HuH-7.5 (cell line): Measurements from ENCODE around the gene SLC22A7.

Experiments used
- DNase-seq: peaks from one replicate; pipeline ENCODE4 v3.0.0; 2011; ENCODE audit warnings: low spot score

Gene SLC22A7, protein sequence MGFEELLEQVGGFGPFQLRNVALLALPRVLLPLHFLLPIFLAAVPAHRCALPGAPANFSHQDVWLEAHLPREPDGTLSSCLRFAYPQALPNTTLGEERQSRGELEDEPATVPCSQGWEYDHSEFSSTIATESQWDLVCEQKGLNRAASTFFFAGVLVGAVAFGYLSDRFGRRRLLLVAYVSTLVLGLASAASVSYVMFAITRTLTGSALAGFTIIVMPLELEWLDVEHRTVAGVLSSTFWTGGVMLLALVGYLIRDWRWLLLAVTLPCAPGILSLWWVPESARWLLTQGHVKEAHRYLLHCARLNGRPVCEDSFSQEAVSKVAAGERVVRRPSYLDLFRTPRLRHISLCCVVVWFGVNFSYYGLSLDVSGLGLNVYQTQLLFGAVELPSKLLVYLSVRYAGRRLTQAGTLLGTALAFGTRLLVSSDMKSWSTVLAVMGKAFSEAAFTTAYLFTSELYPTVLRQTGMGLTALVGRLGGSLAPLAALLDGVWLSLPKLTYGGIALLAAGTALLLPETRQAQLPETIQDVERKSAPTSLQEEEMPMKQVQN

DNA sequence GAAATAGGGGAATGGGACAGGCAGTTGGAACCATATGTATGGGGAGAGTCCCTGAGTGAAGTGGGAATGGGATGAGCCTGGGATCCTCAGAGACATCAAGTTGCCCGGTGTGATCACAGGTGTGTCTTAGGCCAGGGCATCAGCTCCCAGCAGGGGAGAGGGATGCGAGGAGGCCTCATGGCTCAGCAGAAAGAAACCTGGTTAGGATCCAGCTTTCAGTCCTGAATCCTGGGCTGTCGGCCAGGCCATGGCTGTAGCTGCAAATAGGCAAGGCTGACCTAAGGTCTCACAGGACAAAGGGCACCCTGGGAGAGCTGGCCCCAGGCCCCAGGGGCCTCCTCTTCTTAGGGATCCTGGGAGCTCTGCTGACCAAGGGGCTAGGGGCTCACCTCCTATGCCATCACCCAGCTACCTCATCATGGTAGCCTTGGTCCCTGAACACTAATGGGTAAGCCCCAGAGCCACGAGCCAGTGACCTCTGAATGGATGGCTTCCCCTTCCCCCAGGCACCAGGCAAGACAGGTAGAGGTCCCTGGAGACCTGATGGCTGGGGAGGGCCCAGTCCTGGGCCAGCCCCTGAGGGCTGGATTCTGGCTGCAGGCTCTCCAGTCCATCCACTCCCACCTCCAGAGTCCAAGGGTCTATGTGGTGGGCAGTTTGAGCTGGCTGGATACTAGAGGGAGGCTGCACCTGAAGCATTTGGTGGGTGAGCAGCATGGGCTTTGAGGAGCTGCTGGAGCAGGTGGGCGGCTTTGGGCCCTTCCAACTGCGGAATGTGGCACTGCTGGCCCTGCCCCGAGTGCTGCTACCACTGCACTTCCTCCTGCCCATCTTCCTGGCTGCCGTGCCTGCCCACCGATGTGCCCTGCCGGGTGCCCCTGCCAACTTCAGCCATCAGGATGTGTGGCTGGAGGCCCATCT lies at the start of gene SLC22A7:
Gene SLC22A7, plus strand, starts transcription at position 617 of the 921 bp plus-strand sequence. Its CDS starts 99 bp downstream, at position 716.
- DNase-seq, result no peak

DNA sequence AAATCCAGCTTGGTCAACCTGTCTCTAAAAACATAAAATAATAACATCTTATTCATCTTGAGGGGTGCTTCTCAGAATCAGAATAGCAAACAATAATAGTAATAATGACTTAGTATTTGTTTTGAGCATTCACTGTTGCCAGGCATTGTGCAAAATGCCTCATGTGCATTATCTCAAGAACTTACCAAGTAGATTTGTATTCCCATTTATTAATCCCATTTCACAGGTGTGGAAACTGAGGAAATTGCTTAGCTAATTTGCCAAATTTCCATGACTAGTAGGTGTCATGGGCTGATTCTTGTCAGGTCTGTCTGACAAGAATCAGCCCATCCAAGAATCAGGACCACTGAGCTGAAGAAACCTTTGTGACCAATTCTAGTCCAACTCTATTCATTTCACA lies 49.3 kb upstream of the SLC22A7 start:
- DNase-seq, result no peak

DNA sequence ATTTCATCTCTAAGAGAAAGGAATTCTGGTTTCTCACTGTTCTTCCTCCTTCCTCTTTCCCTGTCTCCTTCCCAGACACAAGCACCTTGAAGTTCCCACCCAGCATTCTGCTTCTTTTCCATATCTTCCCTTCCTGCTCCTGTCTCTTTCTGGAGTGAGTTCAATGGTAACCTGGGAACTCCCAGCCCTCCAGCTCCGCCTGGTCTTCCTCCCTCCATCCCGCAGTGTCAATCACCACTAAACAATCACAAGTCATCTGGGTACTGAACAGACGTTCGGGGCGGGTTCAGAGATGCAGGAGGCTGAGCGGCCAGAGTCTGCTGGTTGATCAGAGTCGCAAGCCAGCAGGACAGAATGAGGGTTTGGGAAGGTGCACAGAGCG lies 47.1 kb upstream of the SLC22A7 start:
- DNase-seq, result no peak

DNA sequence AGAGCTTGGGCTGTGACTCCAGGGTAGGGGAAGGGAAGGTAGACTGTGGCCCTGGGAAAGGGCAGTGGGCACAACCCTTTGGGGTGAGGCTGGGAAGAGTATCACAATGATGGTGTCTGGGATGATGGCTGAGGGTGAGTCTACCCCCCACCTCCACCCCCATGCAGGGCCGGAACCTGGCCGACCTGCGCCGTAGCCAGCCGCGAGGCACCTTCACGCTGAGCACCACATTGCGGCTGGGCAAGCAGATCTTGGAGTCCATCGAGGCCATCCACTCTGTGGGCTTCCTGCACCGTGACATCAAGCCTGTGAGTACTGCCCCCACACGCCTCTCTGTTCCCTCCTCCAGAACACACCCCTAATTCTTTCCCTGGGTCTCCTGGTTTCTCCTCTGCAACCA lies 44.7 kb upstream of the SLC22A7 start:
- DNase-seq, result no peak

DNA sequence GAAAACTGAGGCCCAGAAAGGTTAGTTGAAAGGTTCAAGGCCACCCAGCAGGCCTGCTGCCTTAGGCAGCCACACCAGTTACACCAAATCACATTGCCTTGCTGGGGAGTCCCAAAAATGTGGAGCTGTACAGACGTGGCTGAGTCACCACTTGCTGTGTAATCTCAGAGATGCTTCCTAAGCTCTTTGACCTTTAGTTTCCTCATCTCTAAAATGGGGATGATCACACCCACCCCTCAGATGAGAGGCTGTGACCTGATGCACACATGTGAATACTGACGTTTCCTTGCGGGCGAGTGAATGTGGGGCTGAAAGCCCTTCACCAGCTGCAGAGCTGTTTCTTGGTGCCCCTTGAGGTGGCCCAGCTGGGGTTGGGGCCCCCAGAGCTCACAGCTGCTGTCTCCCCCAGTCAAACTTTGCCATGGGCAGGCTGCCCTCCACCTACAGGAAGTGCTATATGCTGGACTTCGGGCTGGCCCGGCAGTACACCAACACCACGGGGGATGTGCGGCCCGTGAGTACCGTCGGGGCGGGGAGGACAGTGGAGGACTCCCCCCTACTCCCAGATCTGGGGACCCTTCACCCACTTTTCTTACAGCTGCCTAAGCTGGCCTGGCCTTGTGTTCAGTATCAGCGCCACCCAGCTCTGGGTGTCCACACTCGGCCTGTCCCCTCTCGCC lies 43.8 kb upstream of the SLC22A7 start:
- no peak for DNase-seq

DNA sequence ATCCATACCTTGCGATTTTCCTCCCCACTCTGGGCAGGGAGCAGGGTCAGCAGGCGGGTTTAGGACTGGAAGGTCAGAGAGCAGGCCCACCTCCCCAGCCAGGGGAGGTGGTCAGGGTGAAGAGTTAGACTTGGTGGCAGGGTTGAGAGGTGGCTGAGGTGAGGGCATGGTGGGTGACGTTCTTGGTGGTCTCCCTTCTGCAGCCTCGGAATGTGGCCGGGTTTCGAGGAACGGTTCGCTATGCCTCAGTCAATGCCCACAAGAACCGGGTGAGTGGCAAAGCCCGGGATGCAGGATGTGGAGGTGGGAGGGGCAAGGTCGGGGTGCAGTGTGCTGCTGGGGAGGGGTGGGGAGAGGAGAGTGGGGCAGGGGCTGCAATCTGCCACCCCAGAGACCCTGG lies 43.2 kb upstream of the SLC22A7 start:
- no peak for DNase-seq

DNA sequence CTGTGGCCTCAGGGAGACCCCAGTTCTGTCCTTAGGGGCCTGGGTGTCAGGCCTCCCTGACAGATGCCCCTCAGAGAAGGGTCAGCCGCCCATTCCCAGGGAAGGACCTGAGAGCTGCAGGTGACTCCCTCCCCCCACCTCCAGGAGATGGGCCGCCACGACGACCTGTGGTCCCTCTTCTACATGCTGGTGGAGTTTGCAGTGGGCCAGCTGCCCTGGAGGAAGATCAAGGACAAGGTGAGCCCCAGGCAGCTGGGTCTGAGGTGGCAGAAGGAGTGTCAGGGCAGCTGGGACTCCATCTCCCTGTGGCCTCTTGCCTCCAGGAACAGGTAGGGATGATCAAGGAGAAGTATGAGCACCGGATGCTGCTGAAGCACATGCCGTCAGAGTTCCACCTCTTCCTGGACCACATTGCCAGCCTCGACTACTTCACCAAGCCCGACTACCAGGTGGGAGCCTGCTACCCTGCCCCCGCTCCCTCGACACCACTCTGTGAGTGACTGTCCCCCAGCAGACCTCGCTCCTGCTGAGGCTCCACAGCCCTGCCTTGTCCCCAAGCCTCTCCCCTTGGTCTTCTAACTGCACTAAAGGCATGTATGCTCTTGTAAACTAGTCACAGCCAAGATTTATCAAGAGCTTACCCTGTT lies 42.5 kb upstream of the SLC22A7 start:
- DNase-seq, result no peak

DNA sequence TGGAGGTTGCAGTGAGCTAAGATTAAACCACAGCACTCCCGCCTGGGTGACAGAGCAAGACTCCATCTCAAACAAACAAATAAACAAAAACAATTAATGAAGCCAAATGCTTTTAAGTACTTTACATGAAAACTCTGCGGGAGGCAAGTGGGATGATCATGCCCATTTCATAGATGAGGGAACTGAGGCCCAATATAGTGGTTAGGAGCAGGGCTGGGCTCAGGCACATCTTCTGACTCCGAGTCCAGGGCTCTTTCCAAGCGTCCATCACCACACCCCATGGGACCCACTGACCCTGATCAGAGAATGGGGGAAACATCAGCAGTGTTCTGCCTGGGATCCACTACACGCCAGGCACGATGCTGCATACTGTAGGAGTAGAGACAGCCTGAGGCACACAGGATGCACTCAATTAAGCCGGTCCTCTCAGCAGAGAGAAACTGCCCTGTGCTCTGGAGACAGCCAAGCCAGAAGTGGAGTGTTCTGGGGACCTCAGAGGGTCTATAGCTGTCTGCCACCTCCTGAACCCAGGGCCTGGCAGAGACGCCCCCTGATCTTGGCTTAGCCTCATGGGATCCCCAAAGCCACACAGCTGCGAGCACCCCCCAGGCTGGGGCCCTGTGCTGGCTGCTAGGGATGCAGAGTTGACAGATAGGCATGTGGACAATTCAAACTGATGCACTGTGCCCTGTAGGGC lies 41.2 kb upstream of the SLC22A7 start:
- no peak for DNase-seq

DNA sequence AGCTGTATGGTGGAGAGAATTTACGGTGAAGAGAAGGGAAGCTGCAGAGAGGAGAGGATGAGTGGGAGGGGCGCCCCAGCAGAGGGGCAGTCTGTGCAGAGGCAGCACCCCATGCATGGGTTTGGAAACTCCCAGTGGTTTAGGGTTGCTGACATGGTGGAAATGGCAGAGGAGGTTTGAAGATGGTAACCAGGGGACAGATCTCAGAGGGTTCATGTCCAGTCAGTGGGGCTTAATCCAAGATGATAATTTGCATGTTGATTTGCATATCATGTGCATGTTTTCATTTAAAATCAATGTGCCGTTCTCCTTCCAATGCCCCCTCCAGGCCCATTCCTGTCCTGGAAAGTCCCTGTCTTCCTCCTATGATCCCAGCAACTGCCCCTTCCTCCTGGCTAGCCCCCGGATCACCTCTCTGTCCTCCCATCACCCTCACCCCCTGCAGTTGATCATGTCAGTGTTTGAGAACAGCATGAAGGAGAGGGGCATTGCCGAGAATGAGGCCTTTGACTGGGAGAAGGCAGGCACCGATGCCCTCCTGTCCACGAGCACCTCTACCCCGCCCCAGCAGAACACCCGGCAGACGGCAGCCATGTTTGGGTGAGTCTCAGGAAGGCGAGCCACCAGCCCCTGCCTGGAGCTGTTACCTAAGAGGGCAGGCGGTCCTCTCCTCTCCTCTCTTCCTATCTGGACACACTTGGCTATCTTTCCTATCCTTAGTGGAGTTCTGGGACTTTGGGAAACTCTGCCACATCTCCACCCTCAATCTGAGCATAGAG lies 40.5 kb upstream of the SLC22A7 start:
- DNase-seq, result no peak

DNA sequence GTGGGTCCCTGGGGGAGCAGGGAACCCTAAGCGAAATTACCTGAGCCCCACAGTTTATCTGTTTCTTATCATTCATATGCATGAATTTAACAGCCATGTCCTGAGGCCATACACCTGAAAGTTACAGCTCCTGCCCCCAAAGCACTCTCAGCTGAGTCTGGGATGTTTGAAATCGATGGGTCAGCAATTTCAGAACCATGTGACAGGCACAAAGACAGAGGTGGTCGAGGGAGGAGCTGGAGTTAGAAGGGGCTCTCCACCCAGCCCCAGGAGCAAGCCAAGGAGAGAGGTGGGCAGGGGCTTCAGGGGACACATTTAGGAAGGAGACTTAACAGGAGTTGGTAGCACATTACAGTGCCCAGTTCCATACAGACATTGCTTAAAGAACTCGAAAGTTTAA lies 39.9 kb upstream of the SLC22A7 start:
- no peak for DNase-seq

DNA sequence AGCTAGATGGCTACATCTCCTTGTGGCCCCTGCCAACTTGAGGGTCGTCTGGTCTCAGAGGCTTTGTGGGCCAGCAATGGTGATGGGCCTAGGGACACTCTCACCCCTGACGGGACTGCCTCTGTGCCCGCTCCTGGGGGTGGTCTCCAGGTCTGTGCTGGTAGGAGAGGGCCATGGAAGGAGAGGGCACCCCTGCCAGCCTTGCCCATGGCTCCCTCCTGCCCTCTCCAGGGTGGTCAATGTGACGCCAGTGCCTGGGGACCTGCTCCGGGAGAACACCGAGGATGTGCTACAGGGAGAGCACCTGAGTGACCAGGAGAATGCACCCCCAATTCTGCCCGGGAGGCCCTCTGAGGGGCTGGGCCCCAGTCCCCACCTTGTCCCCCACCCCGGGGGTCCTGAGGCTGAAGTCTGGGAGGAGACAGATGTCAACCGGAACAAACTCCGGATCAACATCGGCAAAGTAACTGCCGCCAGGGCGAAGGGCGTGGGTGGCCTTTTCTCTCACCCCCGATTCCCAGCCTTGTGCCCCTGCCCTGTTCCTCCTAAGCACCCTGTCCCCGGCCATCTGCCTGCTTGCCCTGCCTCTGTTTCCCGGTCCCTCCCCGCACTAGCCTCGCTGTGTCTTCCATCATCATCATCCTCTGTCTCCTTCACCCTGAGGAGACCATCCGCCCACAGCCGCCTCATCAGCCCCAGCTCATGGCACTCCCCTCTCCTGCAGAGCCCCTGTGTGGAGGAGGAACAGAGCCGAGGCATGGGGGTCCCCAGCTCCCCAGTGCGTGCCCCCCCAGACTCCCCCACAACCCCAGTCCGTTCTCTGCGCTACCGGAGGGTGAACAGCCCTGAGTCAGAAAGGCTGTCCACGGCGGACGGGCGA lies 39.0 kb upstream of the SLC22A7 start:
- DNase-seq, result no peak

DNA sequence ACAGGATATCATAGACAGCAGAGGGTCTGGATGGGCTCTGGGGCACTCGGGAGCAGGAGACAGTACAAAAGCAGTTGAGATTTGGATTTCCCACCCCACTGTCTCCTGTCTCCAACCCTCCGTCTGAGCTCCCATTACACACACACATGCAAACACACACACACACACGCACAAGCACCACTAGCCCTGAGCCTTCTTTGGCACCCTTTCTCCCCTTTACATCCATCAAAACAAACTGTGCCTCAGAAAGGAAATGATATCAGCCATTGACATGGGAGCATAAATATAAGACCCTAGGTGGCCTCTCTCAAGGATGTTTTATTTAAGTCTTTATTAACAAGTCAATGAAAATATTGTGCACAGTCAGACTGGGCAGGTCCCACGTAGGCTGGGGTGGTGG lies 37.3 kb upstream of the SLC22A7 start:
- no peak for DNase-seq

DNA sequence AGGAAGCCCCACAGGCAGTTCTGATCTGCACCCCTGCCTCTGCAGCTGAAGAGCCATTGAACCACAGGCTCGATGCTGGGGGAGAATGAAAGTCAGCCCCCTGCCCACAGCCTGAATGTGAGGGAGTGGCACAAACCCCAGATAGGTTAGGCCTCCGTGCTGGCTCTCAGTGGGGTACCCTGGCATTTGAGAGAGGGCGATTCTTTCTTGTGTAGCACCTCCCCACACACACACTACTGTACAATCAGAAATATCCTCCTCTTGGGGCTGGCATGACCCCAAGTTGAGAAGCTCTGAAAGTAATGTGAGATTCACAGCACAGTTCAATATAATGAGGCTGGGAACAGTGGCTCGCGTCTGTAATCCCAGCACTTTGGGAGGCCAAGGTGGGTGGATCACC lies 36.9 kb upstream of the SLC22A7 start:
- no peak for DNase-seq

DNA sequence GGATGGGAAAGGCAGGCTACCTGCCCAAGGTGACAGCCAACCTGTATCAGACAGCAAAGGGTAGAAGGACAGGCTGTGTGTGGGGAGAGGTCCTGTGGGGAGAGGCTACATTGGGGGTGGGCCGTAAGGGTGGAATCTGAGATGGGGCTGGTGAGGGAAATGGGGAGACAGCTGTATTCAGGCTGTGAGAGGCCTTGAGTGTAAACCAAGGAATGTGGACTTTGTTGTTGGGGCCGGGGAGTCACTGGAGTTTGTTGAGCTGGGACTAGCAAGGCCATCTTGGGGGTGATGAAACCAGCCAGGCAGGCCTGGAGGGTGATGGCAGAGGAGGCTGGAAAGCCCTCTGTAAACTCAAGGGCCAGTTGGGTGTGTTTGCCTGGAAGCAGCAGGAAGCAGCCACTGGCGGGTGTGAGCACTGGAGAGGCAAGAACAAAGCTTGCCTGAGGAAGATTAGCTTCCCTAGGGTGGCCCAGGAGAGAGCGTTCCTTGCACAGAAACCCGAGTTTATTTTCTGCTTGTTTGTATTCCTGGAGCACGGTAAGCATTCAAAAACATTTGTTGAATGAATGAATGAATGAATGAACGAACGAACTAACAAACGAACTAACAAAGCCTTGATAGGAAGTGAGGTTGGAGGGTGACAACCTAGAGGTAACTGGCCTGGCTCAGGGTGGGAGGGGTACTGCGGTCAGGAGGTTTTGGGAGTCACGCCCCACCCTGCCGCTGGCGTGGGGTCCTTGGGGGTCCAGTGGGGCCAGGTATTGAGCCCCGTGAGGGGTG lies 35.9 kb upstream of the SLC22A7 start:
- no peak for DNase-seq

DNA sequence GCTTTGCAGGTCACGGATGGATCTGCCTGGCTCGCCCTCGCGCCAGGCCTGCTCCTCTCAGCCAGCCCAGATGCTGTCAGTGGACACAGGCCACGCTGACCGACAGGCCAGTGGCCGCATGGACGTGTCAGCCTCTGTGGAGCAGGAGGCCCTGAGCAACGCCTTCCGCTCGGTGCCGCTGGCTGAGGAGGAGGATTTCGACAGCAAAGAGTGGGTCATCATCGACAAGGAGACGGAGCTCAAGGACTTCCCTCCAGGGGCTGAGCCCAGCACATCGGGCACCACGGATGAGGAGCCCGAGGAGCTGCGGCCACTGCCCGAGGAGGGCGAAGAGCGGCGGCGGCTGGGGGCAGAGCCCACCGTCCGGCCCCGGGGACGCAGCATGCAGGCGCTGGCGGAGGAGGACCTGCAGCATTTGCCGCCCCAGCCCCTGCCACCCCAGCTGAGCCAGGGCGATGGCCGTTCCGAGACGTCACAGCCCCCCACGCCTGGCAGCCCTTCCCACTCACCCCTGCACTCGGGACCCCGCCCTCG lies 35.2 kb upstream of the SLC22A7 start:
- no peak for DNase-seq

DNA sequence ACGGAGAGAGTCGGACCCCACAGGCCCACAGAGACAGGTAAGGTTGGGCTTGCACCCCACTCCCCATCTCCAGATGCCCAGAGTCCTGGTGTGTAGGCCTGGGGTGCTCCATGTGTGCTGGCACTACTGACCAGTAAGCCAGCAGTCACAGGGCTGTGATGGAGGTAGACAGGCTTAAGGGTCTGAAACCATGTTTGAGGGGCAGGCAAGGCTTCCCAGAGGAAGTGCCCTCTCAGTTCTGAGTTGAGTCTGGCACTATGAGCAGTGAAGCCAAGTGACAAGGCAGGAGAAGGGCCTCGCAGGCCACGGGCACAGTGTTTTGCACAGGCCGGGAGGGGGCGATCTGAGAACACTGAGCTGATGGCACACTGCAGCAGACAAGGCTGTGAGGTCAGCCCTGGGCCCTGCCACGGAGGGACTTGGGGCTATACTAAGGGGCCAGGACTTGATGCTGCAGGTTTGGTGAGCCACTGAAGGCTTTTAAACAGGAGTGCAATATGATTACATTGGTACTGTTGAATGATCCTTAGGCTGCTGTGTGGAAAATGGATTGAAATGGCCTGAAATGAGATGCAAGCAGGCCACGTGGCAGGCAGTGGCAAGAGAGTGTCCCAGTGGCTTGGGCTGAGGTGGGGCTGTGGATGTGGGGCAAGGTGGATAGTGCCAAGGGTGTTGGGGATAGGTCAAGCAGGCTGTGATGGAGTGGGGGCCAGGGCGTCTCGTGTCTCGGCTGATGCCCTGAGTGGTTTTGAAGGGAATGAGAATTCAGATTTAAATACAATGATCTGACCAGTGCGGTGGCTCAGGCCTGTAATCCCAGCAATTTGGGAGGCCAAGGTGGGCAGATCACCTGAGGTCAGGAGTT lies 34.5 kb upstream of the SLC22A7 start:
- DNase-seq, result peak; percentile 92

DNA sequence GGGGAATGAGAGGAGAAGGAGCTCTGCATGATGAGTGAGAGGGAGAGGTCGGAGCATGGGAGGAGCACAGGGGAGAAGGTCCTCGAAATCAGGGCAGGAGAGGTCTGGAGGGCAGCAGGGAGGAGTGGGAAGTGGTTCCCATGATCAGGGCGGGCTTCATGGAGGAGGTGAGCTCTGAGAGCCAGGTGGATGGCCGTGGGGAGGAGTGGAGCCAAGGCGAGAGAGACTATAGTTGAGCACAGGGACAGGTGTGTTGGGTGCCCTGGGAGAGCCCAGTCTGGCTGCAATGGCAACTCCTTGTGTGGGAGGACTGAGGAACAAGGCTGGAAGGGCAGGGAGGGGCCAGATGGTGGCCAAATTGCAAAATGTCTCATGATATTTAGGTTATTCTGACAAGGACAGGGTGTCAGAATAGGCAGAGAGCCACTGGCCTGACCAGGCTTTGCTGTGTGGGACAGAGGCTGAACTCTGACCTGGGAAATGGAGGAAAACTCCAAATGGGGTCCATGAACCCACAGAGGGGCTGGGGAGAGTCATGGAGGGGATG lies 33.4 kb upstream of the SLC22A7 start:
- no peak for DNase-seq
